Gastrocnemius medialis (tissue), 4 donors: ENCODE data around the gene NAT9.

ENCODE experiments used
- CTCF ChIP-seq, 5 experiments: fragments of 450-650 bp in 3 of 5; fragments of 200-600 bp in 2 of 5; sonication (generic) in 2 of 5; IDR thresholded peaks in 4 of 5; conservative IDR thresholded peaks in 1 of 5; 1 replicate in 4 of 5; 2 replicates in 1 of 5; pipeline ENCODE4 v1.5.1; 2016 to 2019; ENCODE audit warnings: antibody characterized with exemption in 5 of 5, mild to moderate bottlenecking in 3 of 5, moderate library complexity in 3 of 5
- POLR2A ChIP-seq, 2 donors: fragments of 450-650 bp; IDR thresholded peaks; one replicate each; pipeline ENCODE4 v1.6.1; 2017; ENCODE audit warnings: antibody characterized with exemption in 2 of 2, mild to moderate bottlenecking in 2 of 2, moderate library complexity in 2 of 2

GRCh38 chr17:74731347-74731605 lies 44.9 kb downstream of the NAT9 start:
- TF ChIP-seq POLR2A (IDR thresholded peaks at IDR 0.05) = no peak
- no peak for TF ChIP-seq CTCF (IDR thresholded peaks at IDR 0.05 in 4 of 5, conservative IDR thresholded peaks at IDR 0.05 in 1 of 5)
